Fibroblast of the aortic adventitia (primary cell): ENCODE results near the gene CFLAR. TPM values are rescaled to one million over a fixed set of nuclear protein-coding genes. Genes with fewer than 3 reads are reported as not detected.
"Not testable (repeated sequence)": the region's sequence is repeated elsewhere in the genome, so short reads cannot be mapped to it uniquely, and the experiment has no call there.

Experiments
- DNase-seq: peaks from one replicate; pipeline ENCODE4 v3.0.0-alpha.2; 2010; ENCODE audit warnings: low read depth
- H3K4me3 ChIP-seq: 2 replicates; pipeline ENCODE4 v1.5.1; 2011; ENCODE audit warnings: low read depth, mild to moderate bottlenecking, control low read depth, low read length, moderate library complexity
- CTCF ChIP-seq: IDR thresholded peaks from 2 replicates; pipeline ENCODE4 v1.5.1; 2011; ENCODE audit warnings: mild to moderate bottlenecking, low read length, control low read depth, inconsistent platforms; ENCODE audit not compliant: insufficient read depth
- total RNA-seq: library from RNA; depleted of rRNA; stranded (reverse); fragments of >200 nt; gene quantifications from 2 replicates; pipeline ENCODE4 v1.2.3, GENCODE V29; 2012; ENCODE audit warnings: low replicate concordance

CFLAR gene
- total RNA-seq, 1 donor: 71.5 TPM

- DNase-seq: no peak
- no peak overlapping the region for H3K4me3 ChIP-seq
Measured at GRCh38 chr2:201167546-201167945, 51.6 kb downstream of the CFLAR start.

GRCh38 chr2:201168496-201168895 is 52.5 kb downstream of the CFLAR start:
- DNase-seq: not testable (repeated sequence)

More at GRCh38 chr2:201167546-201167945, 51.6 kb downstream of the CFLAR start:
- TF ChIP-seq CTCF: no peak

GRCh38 chr2:201171259-201171814 is 55.4 kb downstream of the CFLAR start:
- no peak for TF ChIP-seq CTCF
- no peak overlapping the region for H3K4me3 ChIP-seq
- no peak for DNase-seq

More at GRCh38 chr2:201168496-201168895, 52.5 kb downstream of the CFLAR start:
- not testable (repeated sequence) for H3K4me3 ChIP-seq

- no peak for TF ChIP-seq CTCF
- DNase-seq: no peak
- H3K4me3 ChIP-seq: no peak overlapping the region
Measured at GRCh38 chr2:201172279-201172678, 56.3 kb downstream of the CFLAR start.

GRCh38 chr2:201174687-201175086 is 58.7 kb downstream of the CFLAR start:
- DNase-seq: no peak
- no peak overlapping the region for H3K4me3 ChIP-seq
- no peak for TF ChIP-seq CTCF

- DNase-seq: no peak
- no peak for TF ChIP-seq CTCF
- H3K4me3 ChIP-seq: no peak overlapping the region
Measured at GRCh38 chr2:201176081-201176481, 60.1 kb downstream of the CFLAR start.

GRCh38 chr2:201180010-201180409 is 64.0 kb downstream of the CFLAR start:
- no peak overlapping the region for H3K4me3 ChIP-seq
- no peak for TF ChIP-seq CTCF
- no peak for DNase-seq
